Diencephalon (tissue), 1 donor: ENCODE measurements around the gene RGR. TPM values are rescaled to one million over a fixed set of nuclear protein-coding genes. Genes with fewer than 3 reads are reported as not detected.

ENCODE experiments used
- total RNA-seq: library from RNA; depleted of rRNA; stranded (reverse); fragments of >200 nt; gene quantifications from one replicate; pipeline ENCODE4 v1.2.3, GENCODE V29; 2014

The RGR gene
- 1.6 TPM for total RNA-seq

GRCh38 chr10:84244651-84245270 is at the start of gene RGR:
Gene RGR, plus strand, starts transcription at chr10:84245053. Its CDS starts 38 bp downstream, at chr10:84245091.

DNA sequence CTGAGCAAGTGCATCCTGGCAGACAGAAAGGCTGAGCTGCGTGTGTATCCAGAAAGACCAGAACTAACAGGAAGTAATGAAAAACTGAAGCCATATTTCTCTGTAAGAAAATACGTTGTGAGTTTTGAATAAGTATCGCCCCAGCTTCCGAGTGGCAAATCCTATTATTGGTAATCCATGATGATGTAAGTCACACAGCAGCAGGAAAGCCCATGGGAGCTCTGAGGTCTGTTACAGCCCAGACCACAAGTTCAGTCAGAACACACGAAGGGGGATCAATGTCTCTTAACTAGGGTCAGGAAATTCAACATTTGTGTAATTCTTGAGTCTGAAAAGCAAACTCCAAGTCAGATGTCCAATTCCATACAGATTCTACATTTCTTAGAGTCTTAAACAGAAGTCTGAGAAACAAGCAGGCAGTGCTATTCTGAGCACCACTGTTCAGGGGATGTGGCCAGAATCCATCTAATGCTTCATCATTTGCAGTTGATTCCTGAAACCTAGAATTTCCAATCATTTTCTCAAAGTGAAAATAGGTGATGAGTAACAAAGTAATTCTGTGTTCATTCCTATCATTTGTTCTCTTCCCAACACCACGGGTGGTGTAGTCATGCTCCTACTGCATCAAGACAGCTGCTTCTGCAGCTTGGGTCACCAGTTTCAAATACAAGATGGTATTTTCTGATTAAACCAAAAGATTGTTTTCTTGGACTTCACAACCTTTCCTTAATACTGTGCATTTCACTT is 19.3 kb upstream of the RGR start, which contains the start of gene LRIT2:
LRIT2 (minus strand) TSS at position 118 of the 747 bp plus-strand sequence; CDS start at position 94, 24 bp downstream.

GRCh38 chr10:84241185-84241790 is 3.6 kb upstream of the RGR start, which contains the start of gene LRIT1:
Gene LRIT1, minus strand, starts transcription at chr10:84241546. Its CDS starts 107 bp downstream, at chr10:84241439.

Other genes starting within 250 kb of the RGR start
- 185 TPM for gene GHITM, start 105.5 kb upstream of the RGR start, total RNA-seq
- not detected for gene GPR15LG, start 71.3 kb upstream of the RGR start, total RNA-seq
- gene CDHR1, start 50.5 kb upstream of the RGR start, total RNA-seq: 5.3 TPM
- gene LRIT2, start 19.5 kb upstream of the RGR start, total RNA-seq: not detected
- gene LRIT1, start 3.5 kb upstream of the RGR start, total RNA-seq: not detected
- gene CCSER2, start 83.5 kb downstream of the RGR start, total RNA-seq: 99.2 TPM